PC-3 (cell line): ENCODE results near the gene RGS2. TPM values are rescaled to one million over a fixed set of nuclear protein-coding genes. Genes with fewer than 3 reads are reported as not detected.
A peak's percentile ranks its signal among the peaks of the same experiment; 100 is the strongest.

Source experiments
- ATAC-seq: fragments of 200-7000 bp; cut with Tn5 transposase; 2 replicates; pipeline ENCODE4 v1.9.1; 2020; ENCODE audit warnings: mild to moderate bottlenecking, moderate library complexity
- BruUV-seq: library from RNA; stranded (reverse); fragments of 400-500 nt; replicated peaks from 2 replicates; lab custom pipeline; 2021; lab: Mats Ljungman, UMichigan
- CTCF ChIA-PET: fragments of 300-600 bp; sonication (Branson Sonifier 250); formaldehyde crosslinking; loops from one replicate; lab custom pipeline; 2022; ENCODE audit warnings: antibody characterized with exemption; lab: Charles Lee
- POLR2A ChIA-PET: fragments of 300-600 bp; sonication (Branson Sonifier 250); formaldehyde crosslinking; loops from one replicate; lab custom pipeline; 2022; ENCODE audit warnings: antibody characterized with exemption; ENCODE audit not compliant: unreplicated experiment; lab: Charles Lee
- DNase-seq: peaks from one replicate; pipeline ENCODE4 v3.0.0-alpha.2; 2015
- H2AFZ ChIP-seq: fragments of 300-600 bp; sonication (generic); 2 replicates; pipeline ENCODE4 v1.6.0; 2016; ENCODE audit warnings: antibody characterized with exemption, low read length
- H3F3A ChIP-seq: fragments of 300-600 bp; sonication (generic); one replicate; pipeline ENCODE4 v1.6.0; 2017; ENCODE audit warnings: antibody characterized with exemption, low read length, control low read depth, mild to moderate bottlenecking; ENCODE audit not compliant: unreplicated experiment
- H3K27ac ChIP-seq: fragments of 300-600 bp; sonication (generic); 2 replicates; pipeline ENCODE4 v1.5.1; 2016; ENCODE audit warnings: mild to moderate bottlenecking, low read length
- H3K27me3 ChIP-seq: fragments of 300-600 bp; sonication (generic); 2 replicates; pipeline ENCODE4 v1.6.1; 2016; ENCODE audit warnings: low read length, mixed read lengths
- H3K36me3 ChIP-seq: fragments of 300-600 bp; sonication (generic); 2 replicates; pipeline ENCODE4 v1.6.1; 2016; ENCODE audit warnings: low read depth, mixed run types, low read length, mixed read lengths
- H3K4me1 ChIP-seq: fragments of 300-600 bp; sonication (generic); 2 replicates; pipeline ENCODE4 v1.5.1; 2016; ENCODE audit warnings: low read length; ENCODE audit not compliant: insufficient read depth
- H3K4me2 ChIP-seq: fragments of 300-600 bp; sonication (generic); 2 replicates; pipeline ENCODE4 v1.6.0; 2016; ENCODE audit warnings: low read length
- H3K4me3 ChIP-seq: fragments of 300-600 bp; sonication (generic); 2 replicates; pipeline ENCODE4 v1.5.1; 2016; ENCODE audit warnings: mild to moderate bottlenecking, low read length, mixed read lengths
- H3K79me2 ChIP-seq: fragments of 300-600 bp; sonication (generic); 2 replicates; pipeline ENCODE4 v1.6.1; 2017; ENCODE audit warnings: low read length, mixed read lengths
- H3K9ac ChIP-seq: fragments of 300-600 bp; sonication (generic); 2 replicates; pipeline ENCODE4 v1.6.0; 2016; ENCODE audit warnings: mild to moderate bottlenecking, low read length
- H3K9me2 ChIP-seq: fragments of 300-600 bp; sonication (generic); replicated peaks from 2 replicates; pipeline ENCODE4 v1.6.1; 2016; ENCODE audit warnings: mixed run types, low read length, mixed read lengths
- H3K9me3 ChIP-seq: fragments of 300-600 bp; sonication (generic); 2 replicates; pipeline ENCODE4 v1.6.1; 2016; ENCODE audit warnings: low read length, mixed read lengths
- H4K20me1 ChIP-seq: fragments of 300-600 bp; sonication (generic); 2 replicates; pipeline ENCODE4 v1.6.1; 2016; ENCODE audit warnings: low read length, mixed read lengths
- CTCF ChIP-seq: fragments of 300-600 bp; sonication (generic); conservative IDR thresholded peaks from 2 replicates; pipeline ENCODE4 v1.5.1; 2017; ENCODE audit warnings: antibody characterized with exemption, low read depth, mild to moderate bottlenecking, low read length
- EZH2 ChIP-seq: fragments of 300-600 bp; sonication (generic); IDR thresholded peaks from one replicate; pipeline ENCODE4 v1.6.1; 2017; ENCODE audit warnings: antibody characterized with exemption, mild to moderate bottlenecking, low read length; ENCODE audit not compliant: unreplicated experiment
- EZH2phosphoT487 ChIP-seq: fragments of 300-600 bp; sonication (generic); IDR thresholded peaks from 2 replicates; pipeline ENCODE4 v1.6.1; 2018; ENCODE audit warnings: mild to moderate bottlenecking, antibody characterized with exemption, low read length, borderline replicate concordance
- intact Hi-C: fragments of 100-400 bp; cut with micrococcal nuclease; formaldehyde crosslinking; loops from 2 replicates; pipeline ENCODE4 v1.9.0; 2023
- total RNA-seq: library from RNA; depleted of rRNA; stranded (reverse); fragments of >200 nt; gene quantifications from 2 replicates; pipeline ENCODE4 v1.2.3, GENCODE V29; 2014

RGS2 gene
- total RNA-seq, 1 experiment from 2014 or later, result 163 TPM

- CTCF ChIA-PET, result no interaction called here
- ATAC-seq, result no peak
These were observed 30.6 kb downstream of the RGS2 start for GRCh38 chr1:192839162-192840066.

GRCh38 chr1:192844360-192844759 lies 35.5 kb downstream of the RGS2 start:
- no peak overlapping the region for H2AFZ ChIP-seq
- H4K20me1 ChIP-seq, result no peaks in the 10 kb centered on the region
- no peak for DNase-seq
- ChIA-PET POLR2A (no interaction called here), CTCF (no interaction called here)
- H3K4me2 ChIP-seq, result no peak overlapping the region
- ATAC-seq, result no peak
- intact Hi-C loops, result no loop called here
- H3K27ac ChIP-seq, result no peak overlapping the region
- H3K79me2 ChIP-seq, result no peaks in the 10 kb centered on the region
- H3K27me3 ChIP-seq, result no peaks in the 10 kb centered on the region
- H3K9me2 ChIP-seq, result no peaks in the 10 kb centered on the region
- no peaks in the 10 kb centered on the region for H3K36me3 ChIP-seq
- H3K9me3 ChIP-seq, result no peaks in the 10 kb centered on the region
- BruUV-seq, result no TSS peak
- H3F3A ChIP-seq, result no peaks in the 10 kb centered on the region
- no peak overlapping the region for H3K4me3 ChIP-seq
- TF ChIP-seq EZH2phosphoT487 (no peak), CTCF (no peak), EZH2 (no peak)
- peaks cover 4% of the 10 kb centered on the region; the same call in 1 of the 2 replicates for H3K4me1 ChIP-seq
- H3K9ac ChIP-seq, result no peak overlapping the region

More at GRCh38 chr1:192839162-192840066, 30.6 kb downstream of the RGS2 start:
- TF ChIP-seq CTCF, result no peak
- TF ChIP-seq EZH2, result no peak
- TF ChIP-seq EZH2phosphoT487, result no peak
- Histone ChIP-seq H3K36me3 (no peaks in the 10 kb centered on the region), H4K20me1 (no peaks in the 10 kb centered on the region), H3K79me2 (no peaks in the 10 kb centered on the region), H3K9me3 (no peaks in the 10 kb centered on the region), H3K27me3 (no peaks in the 10 kb centered on the region), H3F3A (no peaks in the 10 kb centered on the region), H3K9ac (no peak overlapping the region), H3K4me2 (no peak overlapping the region), H2AFZ (no peak overlapping the region), H3K27ac (no peak overlapping the region), H3K4me1 (no peaks in the 10 kb centered on the region), H3K9me2 (no peaks in the 10 kb centered on the region), H3K4me3 (no peak overlapping the region)
- no TSS peak for BruUV-seq
- DNase-seq, result no peak
- intact Hi-C loops, result no loop called here
- POLR2A ChIA-PET, result no interaction called here

- H2AFZ ChIP-seq, result no peak overlapping the region
- ATAC-seq, result no peak; the same call in 1 of the 2 replicates
- no peak overlapping the region for H3K4me2 ChIP-seq
- no peaks in the 10 kb centered on the region for H3K36me3 ChIP-seq
- H3K9ac ChIP-seq, result no peak overlapping the region
- no peaks in the 10 kb centered on the region for H3F3A ChIP-seq
- no peaks in the 10 kb centered on the region for H3K9me2 ChIP-seq
- TF ChIP-seq EZH2 (no peak), CTCF (no peak), EZH2phosphoT487 (no peak)
- peak; percentile 11 for DNase-seq
- H3K9me3 ChIP-seq, result no peaks in the 10 kb centered on the region
- no TSS peak for BruUV-seq
- H3K4me3 ChIP-seq, result no peak overlapping the region
- CTCF ChIA-PET, result no interaction called here
- intact Hi-C loops, result no loop called here
- POLR2A ChIA-PET, result no interaction called here
- H4K20me1 ChIP-seq, result no peaks in the 10 kb centered on the region
- H3K79me2 ChIP-seq, result no peaks in the 10 kb centered on the region
- no peaks in the 10 kb centered on the region for H3K27me3 ChIP-seq
- peaks cover 4% of the 10 kb centered on the region; the same call in 1 of the 2 replicates for H3K4me1 ChIP-seq
- no peak overlapping the region for H3K27ac ChIP-seq
These were observed 38.1 kb downstream of the RGS2 start for GRCh38 chr1:192846950-192847349.
